ENCODE measurements around the gene MCM7.
"Not testable (repeated sequence)": the region's sequence is repeated elsewhere in the genome, so short reads cannot be mapped to it uniquely, and the experiment has no call there.

The MCM7 gene

GRCh38 chr7:100101016-100101862 is at the start of gene MCM7, which contains the start of gene AP4M1:
TSS of gene MCM7 (minus strand) at chr7:100101397. CDS start at chr7:100101294, 103 bp downstream.
TSS of gene AP4M1 (plus strand) at chr7:100101643. CDS start at chr7:100101715, 72 bp downstream.
- DNase-seq (ENCODE audit: low read depth), result peak; percentile 90

GRCh38 chr7:100148559-100149328 is 47.5 kb upstream of the MCM7 start, which contains the start of gene LAMTOR4:
TSS of gene LAMTOR4 (plus strand) at chr7:100148918. CDS start at chr7:100148973, 55 bp downstream.
- DNase-seq (ENCODE audit: low read depth), result peak; percentile 90

GRCh38 chr7:100148225-100148558 is 47.0 kb upstream of the MCM7 start:
- DNase-seq (ENCODE audit: low read depth), result no peak

- DNase-seq (ENCODE audit: low read depth), result no peak
Measured at GRCh38 chr7:100147278-100147677, 46.1 kb upstream of the MCM7 start.

GRCh38 chr7:100146350-100146749 is 45.2 kb upstream of the MCM7 start:
- not testable (repeated sequence) for DNase-seq (ENCODE audit: low read depth)

- DNase-seq (ENCODE audit: low read depth), result no peak
Measured at GRCh38 chr7:100142461-100142860, 41.3 kb upstream of the MCM7 start.

- DNase-seq (ENCODE audit: low read depth), result no peak
Measured at GRCh38 chr7:100141555-100141949, 40.4 kb upstream of the MCM7 start.

- no peak for DNase-seq (ENCODE audit: low read depth)
Measured at GRCh38 chr7:100137851-100138760, 36.9 kb upstream of the MCM7 start.

- DNase-seq (ENCODE audit: low read depth), result no peak
Measured at GRCh38 chr7:100132697-100133151, 31.5 kb upstream of the MCM7 start.

GRCh38 chr7:100132126-100132525 is 30.9 kb upstream of the MCM7 start:
- DNase-seq (ENCODE audit: low read depth), result no peak

- peak; percentile 76 for DNase-seq (ENCODE audit: low read depth)
Measured at GRCh38 chr7:100130608-100131453, 29.6 kb upstream of the MCM7 start.

- DNase-seq (ENCODE audit: low read depth), result not testable (repeated sequence)
Measured at GRCh38 chr7:100130220-100130607, 29.0 kb upstream of the MCM7 start.

GRCh38 chr7:100128637-100128963 is 27.4 kb upstream of the MCM7 start:
- no peak for DNase-seq (ENCODE audit: low read depth)

GRCh38 chr7:100127866-100128636 is 26.9 kb upstream of the MCM7 start:
- DNase-seq (ENCODE audit: low read depth), result no peak

GRCh38 chr7:100126931-100127865 is 26.0 kb upstream of the MCM7 start, which contains the start of gene MBLAC1:
TSS of gene MBLAC1 (plus strand) at chr7:100126967. CDS start at chr7:100127396, 429 bp downstream.
- DNase-seq (ENCODE audit: low read depth), result peak; percentile 89

- DNase-seq (ENCODE audit: low read depth), result no peak
Measured at GRCh38 chr7:100126239-100126930, 25.2 kb upstream of the MCM7 start.

- DNase-seq (ENCODE audit: low read depth), result no peak
Measured at GRCh38 chr7:100124301-100125230, 23.4 kb upstream of the MCM7 start.

Measured in stimulated activated CD8-positive, alpha-beta memory T cell treated with anti-CD3 and anti-CD28 coated beads, Interleukin-15, amount 100 ng/mL, for 1 hour (primary cell).